ENCODE measurements around the gene PCDHA9. TPM values are rescaled to one million over a fixed set of nuclear protein-coding genes. Genes with fewer than 3 reads are reported as not detected.
A peak's percentile ranks its signal among the peaks of the same experiment; 100 is the strongest.

The PCDHA9 gene
- total RNA-seq, 1 donor = 0.36 TPM

DNA sequence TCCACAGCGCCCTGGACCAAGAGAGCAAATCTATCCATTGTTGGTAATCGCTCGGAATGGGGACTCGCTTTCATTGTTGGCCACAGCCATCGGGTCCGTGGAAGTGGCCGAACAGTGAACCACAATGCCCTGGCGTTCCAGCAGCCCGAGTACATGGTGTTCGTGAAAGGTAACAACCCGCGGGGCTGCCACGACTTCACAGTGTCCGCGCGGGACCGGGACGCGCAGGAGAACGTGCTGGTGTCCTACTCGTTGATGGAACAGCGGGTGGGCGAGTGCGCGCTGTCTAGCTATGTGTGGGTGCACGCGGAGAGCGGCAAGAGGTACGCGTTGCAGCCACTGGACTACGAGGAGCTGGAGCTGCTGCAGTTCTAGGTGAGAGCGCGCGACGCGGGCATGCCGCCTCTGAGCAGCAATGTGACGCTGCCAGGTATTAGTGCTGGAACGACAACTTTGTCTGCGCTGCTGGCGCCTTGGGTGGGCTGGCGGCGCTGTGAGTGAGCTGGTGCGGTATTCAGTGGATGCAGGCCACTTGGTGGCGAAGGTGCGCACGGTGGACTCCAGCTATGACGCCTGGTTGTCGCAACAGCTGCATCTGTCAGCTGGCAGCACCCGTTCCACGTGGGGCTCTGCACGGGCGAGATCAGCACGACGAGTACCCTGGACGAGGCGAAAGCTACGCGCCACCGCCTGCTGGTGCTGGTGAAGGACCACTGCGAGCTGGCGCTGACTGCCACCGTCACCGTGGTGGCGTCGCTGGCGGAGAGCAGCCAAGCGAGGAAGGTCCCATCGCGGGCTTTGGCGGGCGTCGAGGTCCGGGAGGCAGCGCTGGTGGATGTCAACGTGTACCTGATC, 14.5 kb downstream of the PCDHA9 start:
- no peak overlapping the region for H2AFZ ChIP-seq (ENCODE audit: low read length)
- DNase-seq (ENCODE audit: insufficient read length, low spot score, missing footprints) = no peak
- H3K4me3 ChIP-seq (ENCODE audit: insufficient read depth, low read length) = no peak overlapping the region
- H3K27me3 ChIP-seq (ENCODE audit: insufficient read depth, low read length) = no peaks in the 10 kb centered on the region
- no peaks in the 10 kb centered on the region for H4K20me1 ChIP-seq (ENCODE audit: insufficient read depth, low read length)
- no peak overlapping the region for H3K27ac ChIP-seq (ENCODE audit: low read depth, low read length)
- TF ChIP-seq, protein P1, sequence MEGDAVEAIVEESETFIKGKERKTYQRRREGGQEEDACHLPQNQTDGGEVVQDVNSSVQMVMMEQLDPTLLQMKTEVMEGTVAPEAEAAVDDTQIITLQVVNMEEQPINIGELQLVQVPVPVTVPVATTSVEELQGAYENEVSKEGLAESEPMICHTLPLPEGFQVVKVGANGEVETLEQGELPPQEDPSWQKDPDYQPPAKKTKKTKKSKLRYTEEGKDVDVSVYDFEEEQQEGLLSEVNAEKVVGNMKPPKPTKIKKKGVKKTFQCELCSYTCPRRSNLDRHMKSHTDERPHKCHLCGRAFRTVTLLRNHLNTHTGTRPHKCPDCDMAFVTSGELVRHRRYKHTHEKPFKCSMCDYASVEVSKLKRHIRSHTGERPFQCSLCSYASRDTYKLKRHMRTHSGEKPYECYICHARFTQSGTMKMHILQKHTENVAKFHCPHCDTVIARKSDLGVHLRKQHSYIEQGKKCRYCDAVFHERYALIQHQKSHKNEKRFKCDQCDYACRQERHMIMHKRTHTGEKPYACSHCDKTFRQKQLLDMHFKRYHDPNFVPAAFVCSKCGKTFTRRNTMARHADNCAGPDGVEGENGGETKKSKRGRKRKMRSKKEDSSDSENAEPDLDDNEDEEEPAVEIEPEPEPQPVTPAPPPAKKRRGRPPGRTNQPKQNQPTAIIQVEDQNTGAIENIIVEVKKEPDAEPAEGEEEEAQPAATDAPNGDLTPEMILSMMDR (IDR thresholded peaks at IDR 0.05; ENCODE audit: extremely low read depth, low read depth, low read length) = no peak
- no peaks in the 10 kb centered on the region for H3K36me3 ChIP-seq (ENCODE audit: insufficient read depth, low read length)
- no peaks in the 10 kb centered on the region for H3K4me1 ChIP-seq (ENCODE audit: insufficient read depth, low read length)
- H3K9me3 ChIP-seq (ENCODE audit: low read depth, low read length) = no peaks in the 10 kb centered on the region
- H3K4me2 ChIP-seq (ENCODE audit: insufficient read depth, low read length) = no peak overlapping the region
- H3K79me2 ChIP-seq (ENCODE audit: insufficient read depth, low read length) = no peaks in the 10 kb centered on the region

DNA sequence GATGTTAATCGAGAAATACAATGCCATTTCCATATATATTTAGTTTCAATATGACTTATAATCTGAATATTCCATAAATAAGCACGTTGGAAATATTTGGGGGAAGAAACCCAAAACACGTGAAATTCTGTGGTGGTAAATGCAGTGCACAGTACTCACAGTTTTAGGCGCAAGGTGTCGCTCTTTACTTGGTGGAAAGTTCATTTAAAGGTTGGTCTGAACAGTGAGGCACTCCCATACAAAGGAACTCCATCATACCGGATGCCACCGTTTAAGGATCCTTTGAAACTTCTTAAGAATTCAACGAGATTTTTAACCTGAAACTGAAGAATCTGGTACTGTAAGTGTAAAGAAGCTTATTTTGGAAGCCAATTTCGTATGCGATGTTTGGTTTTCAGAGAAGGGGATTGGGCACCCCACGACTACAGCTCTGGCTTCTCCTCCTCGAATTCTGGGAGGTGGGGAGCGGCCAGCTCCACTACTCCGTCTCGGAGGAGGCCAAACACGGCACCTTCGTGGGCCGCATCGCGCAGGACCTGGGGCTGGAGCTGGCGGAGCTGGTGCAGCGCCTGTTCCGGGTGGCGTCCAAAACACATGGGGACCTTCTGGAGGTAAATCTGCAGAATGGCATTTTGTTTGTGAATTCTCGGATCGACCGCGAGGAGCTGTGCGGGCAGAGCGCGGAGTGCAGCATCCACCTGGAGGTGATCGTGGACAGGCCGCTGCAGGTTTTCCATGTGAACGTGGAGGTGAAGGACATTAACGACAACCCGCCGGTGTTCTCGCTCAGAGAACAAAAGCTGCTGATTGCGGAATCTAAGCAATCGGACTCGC, 20.8 kb downstream of the PCDHA9 start, which contains the start of gene PCDHA11:
Gene PCDHA11, plus strand, starts transcription at position 237 of the 834 bp plus-strand sequence. Its CDS starts 147 bp downstream, at position 384.
- Histone ChIP-seq H3K36me3 (ENCODE audit: insufficient read depth, low read length) (no peaks in the 10 kb centered on the region), H2AFZ (ENCODE audit: low read length) (no peak within 1 kb of the TSS), H3K4me3 (ENCODE audit: insufficient read depth, low read length) (no peak within 1 kb of the TSS), H3K4me2 (ENCODE audit: insufficient read depth, low read length) (no peak within 1 kb of the TSS), H3K79me2 (ENCODE audit: insufficient read depth, low read length) (no peaks in the 10 kb centered on the region), H3K9me3 (ENCODE audit: low read depth, low read length) (no peaks in the 10 kb centered on the region), H3K27ac (ENCODE audit: low read depth, low read length) (no peak within 1 kb of the TSS), H3K4me1 (ENCODE audit: insufficient read depth, low read length) (no peaks in the 10 kb centered on the region), H4K20me1 (ENCODE audit: insufficient read depth, low read length) (no peaks in the 10 kb centered on the region), H3K27me3 (ENCODE audit: insufficient read depth, low read length) (no peaks in the 10 kb centered on the region)
- DNase-seq (ENCODE audit: insufficient read length, low spot score, missing footprints) = no peak
- TF ChIP-seq, protein P1 (IDR thresholded peaks at IDR 0.05; ENCODE audit: extremely low read depth, low read depth, low read length) = no peak

DNA sequence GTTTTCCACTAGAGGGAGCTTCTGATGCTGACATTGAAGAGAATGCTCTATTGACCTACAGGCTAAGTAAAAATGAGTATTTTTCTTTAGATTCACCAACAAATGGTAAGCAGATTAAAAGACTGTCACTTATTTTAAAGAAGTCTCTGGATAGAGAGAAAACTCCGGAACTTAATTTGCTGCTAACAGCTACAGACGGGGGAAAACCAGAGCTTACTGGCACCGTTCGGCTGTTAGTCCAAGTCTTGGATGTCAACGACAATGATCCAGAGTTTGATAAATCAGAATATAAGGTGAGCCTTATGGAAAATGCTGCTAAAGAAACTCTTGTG, 21.3 kb downstream of the PCDHA9 start:
- Histone ChIP-seq H3K9me3 (ENCODE audit: low read depth, low read length) (no peaks in the 10 kb centered on the region), H4K20me1 (ENCODE audit: insufficient read depth, low read length) (no peaks in the 10 kb centered on the region), H3K27ac (ENCODE audit: low read depth, low read length) (no peak overlapping the region), H3K4me2 (ENCODE audit: insufficient read depth, low read length) (no peak overlapping the region), H3K4me1 (ENCODE audit: insufficient read depth, low read length) (no peaks in the 10 kb centered on the region), H3K27me3 (ENCODE audit: insufficient read depth, low read length) (no peaks in the 10 kb centered on the region), H2AFZ (ENCODE audit: low read length) (no peak overlapping the region), H3K36me3 (ENCODE audit: insufficient read depth, low read length) (no peaks in the 10 kb centered on the region), H3K79me2 (ENCODE audit: insufficient read depth, low read length) (no peaks in the 10 kb centered on the region), H3K4me3 (ENCODE audit: insufficient read depth, low read length) (no peak overlapping the region)
- DNase-seq (ENCODE audit: insufficient read length, low spot score, missing footprints) = no peak
- TF ChIP-seq, protein P1 (IDR thresholded peaks at IDR 0.05; ENCODE audit: extremely low read depth, low read depth, low read length) = peak; percentile 19

Measured in osteoblast (primary cell).